OCI-LY1 (cell line): ENCODE measurements around the gene LIN54.

Experiments
- H2AFZ ChIP-seq: fragments of 200-600 bp; sonication (generic), shearing (Covaris generic); 2 replicates; pipeline ENCODE4 v1.6.0; 2014; ENCODE audit warnings: antibody characterized with exemption, mild to moderate bottlenecking, low read length
- H3F3A ChIP-seq: fragments of 200-600 bp; sonication (generic), shearing (Covaris generic); 2 replicates; pipeline ENCODE4 v1.6.0; 2014; ENCODE audit warnings: mild to moderate bottlenecking, antibody characterized with exemption, low read length, moderate library complexity; ENCODE audit not compliant: insufficient read depth
- H3K27ac ChIP-seq: fragments of 200-600 bp; sonication (generic); 2 replicates; pipeline ENCODE4 v1.5.1; 2014; ENCODE audit warnings: low read length, mixed run types, mild to moderate bottlenecking, low read depth; ENCODE audit not compliant: poor library complexity, severe bottlenecking
- H3K27me3 ChIP-seq: fragments of 200-600 bp; sonication (generic); 2 replicates; pipeline ENCODE4 v1.6.0; 2014; ENCODE audit warnings: antibody characterized with exemption, mild to moderate bottlenecking, low read length, moderate library complexity; ENCODE audit not compliant: insufficient read depth
- H3K36me3 ChIP-seq: fragments of 200-600 bp; sonication (generic); 2 replicates; pipeline ENCODE4 v1.6.1; 2014; ENCODE audit warnings: mild to moderate bottlenecking, antibody characterized with exemption, low read length, moderate library complexity, mixed read lengths; ENCODE audit not compliant: insufficient read depth
- H3K4me1 ChIP-seq: fragments of 200-600 bp; sonication (generic); 2 replicates; pipeline ENCODE4 v1.5.1; 2014; ENCODE audit warnings: mild to moderate bottlenecking, low read length, moderate library complexity; ENCODE audit not compliant: insufficient read depth, severe bottlenecking
- H3K4me2 ChIP-seq: fragments of 200-600 bp; sonication (generic), shearing (Covaris generic); 2 replicates; pipeline ENCODE4 v1.6.1; 2014; ENCODE audit warnings: low read length
- H3K4me3 ChIP-seq: fragments of 200-600 bp; sonication (generic); 2 replicates; pipeline ENCODE4 v1.5.1; 2014; ENCODE audit warnings: low read length, low read depth, mild to moderate bottlenecking, mixed read lengths; ENCODE audit not compliant: poor library complexity, severe bottlenecking
- H3K79me2 ChIP-seq: fragments of 200-600 bp; shearing (Covaris generic); 2 replicates; pipeline ENCODE4 v1.6.1; 2016; ENCODE audit warnings: mixed run types, low read length, mixed read lengths; ENCODE audit not compliant: insufficient read depth
- H3K9ac ChIP-seq: fragments of 200-600 bp; sonication (generic), shearing (Covaris generic); 2 replicates; pipeline ENCODE4 v1.6.1; 2014; ENCODE audit warnings: mild to moderate bottlenecking, low read length, mixed read lengths
- H3K9me2 ChIP-seq: fragments of 200-600 bp; sonication (generic), shearing (Covaris generic); 2 replicates; pipeline ENCODE4 v1.6.1; 2014; ENCODE audit warnings: low read depth, mild to moderate bottlenecking, low read length, mixed read lengths
- H3K9me3 ChIP-seq: fragments of 200-600 bp; shearing (Covaris generic); 2 replicates; pipeline ENCODE4 v1.6.1; 2014; ENCODE audit warnings: low read length, mixed read lengths
- H4K20me1 ChIP-seq: fragments of 200-600 bp; sonication (generic), shearing (Covaris generic); 2 replicates; pipeline ENCODE4 v1.6.0; 2016; ENCODE audit warnings: mild to moderate bottlenecking, low read length; ENCODE audit not compliant: insufficient read depth
- EZH2 ChIP-seq: fragments of 200-600 bp; sonication (generic), shearing (Covaris generic); IDR thresholded peaks from 2 replicates; pipeline ENCODE4 v1.8.0; 2017; ENCODE audit warnings: borderline replicate concordance, mixed run types, mild to moderate bottlenecking, antibody characterized with exemption, low read length, moderate library complexity, mixed read lengths
- TF ChIP-seq, protein P1 (sequence below): fragments of 200-600 bp; sonication (generic), shearing (Covaris generic); IDR thresholded peaks from 2 replicates; pipeline ENCODE4 v1.5.1; 2017; ENCODE audit warnings: mild to moderate bottlenecking, antibody characterized with exemption, low read length, moderate library complexity, mixed read lengths

Gene LIN54

DNA sequence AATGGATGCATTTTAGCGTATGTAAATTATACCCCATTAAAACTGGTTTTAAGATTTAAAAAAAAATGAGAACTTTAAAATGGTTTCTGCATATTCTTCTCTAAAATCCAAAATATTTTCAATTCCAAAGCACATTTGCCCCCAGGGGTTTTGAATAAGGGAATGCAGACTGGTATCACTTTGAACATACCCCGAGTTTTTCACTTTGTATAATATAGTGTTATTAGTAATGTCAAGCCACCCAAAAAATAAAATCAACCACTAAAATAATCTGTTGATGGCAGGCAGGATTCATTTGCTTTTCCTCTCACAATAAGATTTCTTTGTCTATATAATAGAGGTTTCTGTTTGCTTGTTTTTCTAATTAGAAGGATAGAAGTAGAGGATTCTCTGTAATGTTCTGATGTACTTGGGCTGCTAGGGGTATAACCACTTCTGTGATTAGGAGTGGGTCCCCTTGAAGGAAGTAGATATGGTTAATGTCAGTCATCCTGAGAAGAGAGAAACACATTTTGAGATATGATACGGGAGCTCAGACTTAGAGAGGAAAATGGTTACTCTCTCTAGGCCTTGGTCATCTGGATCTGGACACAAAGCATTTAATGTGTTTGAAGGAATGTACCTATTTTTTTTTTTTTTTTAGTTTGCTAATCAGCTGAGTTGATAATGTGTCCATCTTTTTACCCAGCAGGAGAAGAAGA, 9.3 kb upstream of the LIN54 start:
- Histone ChIP-seq H3K4me3 (no peak overlapping the region), H4K20me1 (no peaks in the 10 kb centered on the region), H3K9ac (no peak overlapping the region), H3K9me2 (no peaks in the 10 kb centered on the region), H3F3A (no peaks in the 10 kb centered on the region), H3K4me1 (no peaks in the 10 kb centered on the region), H3K36me3 (no peaks in the 10 kb centered on the region), H3K4me2 (no peak overlapping the region), H3K79me2 (no peaks in the 10 kb centered on the region), H3K9me3 (0 out of 2 replicates have a peak, but pooled peaks cover 5% of the 10 kb centered on the region), H2AFZ (no peak overlapping the region), H3K27me3 (no peaks in the 10 kb centered on the region), H3K27ac (no peak overlapping the region)
- no peak for TF ChIP-seq EZH2
- TF ChIP-seq, protein P1, sequence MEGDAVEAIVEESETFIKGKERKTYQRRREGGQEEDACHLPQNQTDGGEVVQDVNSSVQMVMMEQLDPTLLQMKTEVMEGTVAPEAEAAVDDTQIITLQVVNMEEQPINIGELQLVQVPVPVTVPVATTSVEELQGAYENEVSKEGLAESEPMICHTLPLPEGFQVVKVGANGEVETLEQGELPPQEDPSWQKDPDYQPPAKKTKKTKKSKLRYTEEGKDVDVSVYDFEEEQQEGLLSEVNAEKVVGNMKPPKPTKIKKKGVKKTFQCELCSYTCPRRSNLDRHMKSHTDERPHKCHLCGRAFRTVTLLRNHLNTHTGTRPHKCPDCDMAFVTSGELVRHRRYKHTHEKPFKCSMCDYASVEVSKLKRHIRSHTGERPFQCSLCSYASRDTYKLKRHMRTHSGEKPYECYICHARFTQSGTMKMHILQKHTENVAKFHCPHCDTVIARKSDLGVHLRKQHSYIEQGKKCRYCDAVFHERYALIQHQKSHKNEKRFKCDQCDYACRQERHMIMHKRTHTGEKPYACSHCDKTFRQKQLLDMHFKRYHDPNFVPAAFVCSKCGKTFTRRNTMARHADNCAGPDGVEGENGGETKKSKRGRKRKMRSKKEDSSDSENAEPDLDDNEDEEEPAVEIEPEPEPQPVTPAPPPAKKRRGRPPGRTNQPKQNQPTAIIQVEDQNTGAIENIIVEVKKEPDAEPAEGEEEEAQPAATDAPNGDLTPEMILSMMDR, result no peak

DNA sequence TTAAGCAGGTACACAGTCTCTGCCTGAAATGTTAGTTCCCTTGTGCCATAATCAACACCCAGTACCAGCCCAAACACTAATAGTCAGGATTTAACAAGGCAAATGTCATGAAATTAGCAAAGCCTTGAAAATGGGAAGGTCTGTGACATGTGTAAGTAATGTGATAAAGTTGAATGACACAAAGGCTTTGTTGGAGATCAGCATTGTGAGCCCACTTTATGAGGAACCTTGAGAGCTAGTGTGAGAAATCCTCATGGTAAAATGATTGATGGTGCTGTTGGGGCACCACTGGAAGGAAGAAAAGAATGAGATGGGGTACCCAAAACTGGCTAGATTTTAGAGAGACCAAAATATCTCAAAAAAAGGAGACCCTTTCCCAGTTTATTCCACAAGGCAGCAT, 3.3 kb upstream of the LIN54 start:
- Histone ChIP-seq H3F3A (peaks cover 8% of the 10 kb centered on the region; the same call in 1 of the 2 replicates), H3K36me3 (no peaks in the 10 kb centered on the region), H3K27me3 (no peaks in the 10 kb centered on the region), H3K9me3 (no peaks in the 10 kb centered on the region), H3K4me2 (peak overlapping the region; percentile 82), H3K4me1 (peaks cover 29% of the 10 kb centered on the region), H3K9ac (peak overlapping the region; percentile 76), H4K20me1 (no peaks in the 10 kb centered on the region), H3K9me2 (no peaks in the 10 kb centered on the region), H3K27ac (peak overlapping the region; percentile 57), H3K79me2 (peaks cover 31% of the 10 kb centered on the region), H3K4me3 (peak overlapping the region; percentile 89), H2AFZ (0 out of 2 replicates have a peak overlapping the region, but pooled peaks have one; percentile 77)
- no peak for TF ChIP-seq EZH2
- TF ChIP-seq, protein P1, result no peak

DNA sequence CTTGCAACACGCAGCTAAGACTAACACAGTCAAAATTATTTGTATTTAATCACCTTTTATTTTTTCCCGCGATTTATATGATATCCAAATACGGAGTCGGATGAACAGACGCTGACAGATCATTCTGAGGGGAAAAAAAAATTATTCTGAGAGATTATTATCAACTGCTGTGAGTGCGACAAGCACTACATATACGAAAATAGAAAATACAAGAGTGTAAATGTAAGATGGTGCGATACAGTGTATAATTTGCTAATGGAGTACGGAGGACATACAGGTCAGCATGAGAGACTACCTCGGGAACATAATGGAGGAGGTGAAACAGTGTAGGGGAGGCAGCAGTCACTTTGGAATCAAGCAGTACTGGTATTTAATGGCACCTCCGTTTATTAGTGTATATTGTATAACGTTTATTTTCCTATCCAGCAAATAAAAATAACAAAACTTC, 2.8 kb upstream of the LIN54 start:
- Histone ChIP-seq H3K9me3 (no peaks in the 10 kb centered on the region), H3K9ac (peak overlapping the region; percentile 76), H3F3A (peaks cover 8% of the 10 kb centered on the region; the same call in 1 of the 2 replicates), H3K27ac (peak overlapping the region; percentile 57), H3K4me2 (peak overlapping the region; percentile 82), H3K4me1 (peaks cover 34% of the 10 kb centered on the region), H3K27me3 (no peaks in the 10 kb centered on the region), H3K9me2 (no peaks in the 10 kb centered on the region), H3K4me3 (peak overlapping the region; percentile 89), H3K36me3 (no peaks in the 10 kb centered on the region), H4K20me1 (no peaks in the 10 kb centered on the region), H2AFZ (peak overlapping the region; percentile 77; the same call in 1 of the 2 replicates), H3K79me2 (peaks cover 36% of the 10 kb centered on the region)
- TF ChIP-seq, protein P1, result no peak
- TF ChIP-seq EZH2, result no peak
